Gastroesophageal sphincter (tissue), 4 donors: ENCODE measurements around the gene POLR2M. TPM values are rescaled to one million over a fixed set of nuclear protein-coding genes. Genes with fewer than 3 reads are reported as not detected.

Experiments used
- ATAC-seq: fragments of 150-250 bp; one replicate; pipeline ENCODE4 v1.9.1; 2016; ENCODE audit warnings: mild to moderate bottlenecking, moderate library complexity
- H3K27ac ChIP-seq, 4 donors: fragments of 200-600 bp; sonication (generic) in 3 of 4; 1 replicate in 3 of 4; 2 replicates in 1 of 4; pipeline ENCODE4 v1.5.1; 2016 to 2019
- H3K27me3 ChIP-seq: fragments of 200-600 bp; sonication (generic); one replicate; pipeline ENCODE4 v1.5.1; 2019
- H3K36me3 ChIP-seq, 2 donors: fragments of 200-600 bp; sonication (generic); one replicate each; pipeline ENCODE4 v1.5.1; 2019; ENCODE audit warnings: control low read depth in 1 of 2
- H3K4me1 ChIP-seq, 3 donors: fragments of 200-600 bp; sonication (generic); 1 replicate in 2 of 3; 2 replicates in 1 of 3; pipeline ENCODE4 v1.5.1; 2016 to 2019; ENCODE audit warnings: control low read depth in 2 of 3
- H3K4me3 ChIP-seq, 2 donors: fragments of 200-600 bp; sonication (generic); one replicate each; pipeline ENCODE4 v1.5.1; 2019; ENCODE audit warnings: mild to moderate bottlenecking in 1 of 2, moderate library complexity in 1 of 2
- H3K9me3 ChIP-seq, 3 donors: fragments of 200-600 bp; sonication (generic); one replicate each; pipeline ENCODE4 v1.5.1; 2017 to 2019; ENCODE audit warnings: control low read depth in 2 of 3
- EP300 ChIP-seq: sonication (generic); formaldehyde crosslinking; IDR thresholded peaks from one replicate; pipeline ENCODE4 v1.6.1; 2017; ENCODE audit warnings: antibody characterized with exemption, mild to moderate bottlenecking
- POLR2A ChIP-seq, 2 donors: fragments of 450-650 bp; IDR thresholded peaks; one replicate each; pipeline ENCODE4 v1.6.1; 2017; ENCODE audit warnings: antibody characterized with exemption in 2 of 2, mild to moderate bottlenecking in 2 of 2, moderate library complexity in 1 of 2
- POLR2AphosphoS5 ChIP-seq: sonication (generic); formaldehyde crosslinking; IDR thresholded peaks from one replicate; pipeline ENCODE4 v1.6.1; 2017; ENCODE audit warnings: antibody characterized with exemption
- WGBS, 2 donors: methylation state at CpG; one replicate each; pipeline ENCODE4 v1.1.5; 2018; ENCODE audit warnings: low coverage in 1 of 2; 5-methylcytosine and 5-hydroxymethylcytosine counted together
- total RNA-seq, 4 donors: library from RNA; depleted of rRNA; stranded (reverse); fragments of >200 nt; gene quantifications; one replicate each; pipeline ENCODE4 v1.1.0, GENCODE V29; 2016
- TF ChIP-seq, protein P1 (sequence below), 4 experiments: fragments of 200-600 bp in 2 of 4; fragments of 450-650 bp in 2 of 4; sonication (generic) in 1 of 4; IDR thresholded peaks; one replicate each; pipeline ENCODE4 v1.5.1; 2017 to 2019; ENCODE audit warnings: antibody characterized with exemption in 4 of 4, mild to moderate bottlenecking in 2 of 4, moderate library complexity in 2 of 4

The POLR2M gene
- total RNA-seq, 4 donors from 2014 or later, result 47.3 to 80.5 (median 59.0) TPM

DNA sequence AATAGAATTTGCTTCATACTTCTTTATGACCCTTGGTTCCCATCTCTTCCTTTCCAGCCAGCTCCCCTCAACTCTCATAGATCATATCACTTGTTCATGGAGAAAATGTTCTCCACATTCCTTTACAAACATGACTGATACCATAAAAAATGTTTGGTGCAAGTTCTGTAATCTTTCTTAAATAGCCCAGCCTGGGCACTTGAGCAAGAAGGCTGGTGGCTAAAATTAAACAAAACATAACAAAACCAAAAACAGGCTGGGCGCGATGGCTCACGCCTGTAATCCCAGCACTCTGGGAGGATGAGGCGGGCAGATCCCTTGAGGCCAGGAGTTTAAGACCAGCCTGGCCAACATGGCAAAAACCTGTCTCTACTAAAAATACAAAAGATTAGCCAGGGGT, 8.9 kb upstream of the POLR2M start:
- WGBS, 2 donors, result 96% methylated on average over 4 of the region's 4 CpGs; no CpG with 5 or more reads in 1 of the 2 donors
- H3K4me1 ChIP-seq, result peaks cover 0 to 8% (median 0%) of the 10 kb centered on the region in 3 donors
- no peaks in the 10 kb centered on the region for H3K36me3 ChIP-seq
- no peaks in the 10 kb centered on the region for H3K27me3 ChIP-seq
- no peak overlapping the region for H3K27ac ChIP-seq
- no peak for TF ChIP-seq POLR2A (IDR thresholded peaks at IDR 0.05)
- TF ChIP-seq POLR2AphosphoS5, result no peak
- TF ChIP-seq, protein P1, sequence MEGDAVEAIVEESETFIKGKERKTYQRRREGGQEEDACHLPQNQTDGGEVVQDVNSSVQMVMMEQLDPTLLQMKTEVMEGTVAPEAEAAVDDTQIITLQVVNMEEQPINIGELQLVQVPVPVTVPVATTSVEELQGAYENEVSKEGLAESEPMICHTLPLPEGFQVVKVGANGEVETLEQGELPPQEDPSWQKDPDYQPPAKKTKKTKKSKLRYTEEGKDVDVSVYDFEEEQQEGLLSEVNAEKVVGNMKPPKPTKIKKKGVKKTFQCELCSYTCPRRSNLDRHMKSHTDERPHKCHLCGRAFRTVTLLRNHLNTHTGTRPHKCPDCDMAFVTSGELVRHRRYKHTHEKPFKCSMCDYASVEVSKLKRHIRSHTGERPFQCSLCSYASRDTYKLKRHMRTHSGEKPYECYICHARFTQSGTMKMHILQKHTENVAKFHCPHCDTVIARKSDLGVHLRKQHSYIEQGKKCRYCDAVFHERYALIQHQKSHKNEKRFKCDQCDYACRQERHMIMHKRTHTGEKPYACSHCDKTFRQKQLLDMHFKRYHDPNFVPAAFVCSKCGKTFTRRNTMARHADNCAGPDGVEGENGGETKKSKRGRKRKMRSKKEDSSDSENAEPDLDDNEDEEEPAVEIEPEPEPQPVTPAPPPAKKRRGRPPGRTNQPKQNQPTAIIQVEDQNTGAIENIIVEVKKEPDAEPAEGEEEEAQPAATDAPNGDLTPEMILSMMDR (IDR thresholded peaks at IDR 0.05), result no peak
- TF ChIP-seq EP300, result no peak
- no peak overlapping the region for H3K4me3 ChIP-seq
- H3K9me3 ChIP-seq, result no peaks in the 10 kb centered on the region
- no peak for ATAC-seq

GRCh38 chr15:57698243-57698642, 8.3 kb upstream of the POLR2M start:
- ATAC-seq, result no peak
- H3K27ac ChIP-seq, result no peak overlapping the region
- no peak for TF ChIP-seq POLR2AphosphoS5
- no peaks in the 10 kb centered on the region for H3K27me3 ChIP-seq
- no peaks in the 10 kb centered on the region for H3K36me3 ChIP-seq
- no peaks in the 10 kb centered on the region for H3K9me3 ChIP-seq
- peaks cover 0 to 2% (median 0%) of the 10 kb centered on the region in 3 donors for H3K4me1 ChIP-seq
- no peak overlapping the region for H3K4me3 ChIP-seq

DNA sequence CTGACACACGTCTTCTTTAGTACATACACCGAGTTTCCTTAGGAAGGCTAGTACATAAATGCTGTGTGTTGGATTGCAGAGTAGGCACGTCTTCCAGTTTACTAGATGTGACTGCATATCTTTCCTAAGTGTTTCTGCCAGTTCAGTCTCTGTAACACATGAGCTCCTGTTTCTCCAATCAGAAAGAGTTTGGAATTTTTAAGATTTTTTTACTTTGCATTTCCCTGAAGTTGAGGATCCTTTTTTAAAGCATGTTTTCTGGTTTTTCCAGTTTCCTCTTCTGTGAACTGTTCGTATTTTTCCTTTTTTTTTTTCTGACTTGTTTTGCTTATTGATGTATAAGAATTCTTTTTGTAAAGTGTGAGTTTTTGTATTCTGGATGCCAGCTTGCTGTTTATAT, 7.5 kb upstream of the POLR2M start:
- Histone ChIP-seq H3K27me3 (no peaks in the 10 kb centered on the region), H3K27ac (no peak overlapping the region), H3K4me1 (no peaks in the 10 kb centered on the region), H3K9me3 (no peaks in the 10 kb centered on the region), H3K36me3 (no peaks in the 10 kb centered on the region), H3K4me3 (no peak overlapping the region)
- no peak for ATAC-seq
- 83 to 89% methylated on average over 4 of the region's 4 CpGs for WGBS, 2 donors
- TF ChIP-seq, protein P1 (IDR thresholded peaks at IDR 0.05), result no peak

GRCh38 chr15:57703387-57703786, 3.1 kb upstream of the POLR2M start:
- no peak overlapping the region for H3K27ac ChIP-seq
- WGBS, 2 donors, result 13 to 18% methylated on average over 2 of the region's 2 CpGs
- H3K9me3 ChIP-seq, result no peaks in the 10 kb centered on the region
- ATAC-seq, result no peak
- H3K4me3 ChIP-seq, result no peak overlapping the region
- no peaks in the 10 kb centered on the region for H3K36me3 ChIP-seq
- TF ChIP-seq POLR2A (IDR thresholded peaks at IDR 0.05) (no peak), POLR2AphosphoS5 (no peak), EP300 (no peak)
- TF ChIP-seq, protein P1 (IDR thresholded peaks at IDR 0.05), result no peak
- peaks cover 0 to 12% (median 3%) of the 10 kb centered on the region in 3 donors for H3K4me1 ChIP-seq
- no peaks in the 10 kb centered on the region for H3K27me3 ChIP-seq

DNA sequence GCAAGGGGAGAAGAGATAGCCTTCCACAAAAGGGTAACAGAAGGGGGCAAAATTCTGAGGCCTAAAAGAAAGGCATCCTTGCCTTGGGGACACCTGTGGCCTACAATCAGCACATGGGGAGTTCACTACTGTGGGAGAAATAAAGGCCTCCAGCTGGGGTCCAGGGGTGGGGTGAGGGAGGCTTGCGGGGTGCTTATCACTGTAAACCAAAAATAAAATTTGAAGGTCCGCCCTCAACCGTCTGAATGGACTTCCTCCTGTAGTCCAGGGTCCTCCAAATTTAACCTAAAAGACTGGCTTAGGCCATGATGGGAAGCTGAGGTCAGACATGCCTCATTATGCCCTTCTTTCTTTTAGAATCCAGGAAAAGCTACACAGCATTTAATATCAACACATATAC, 2.1 kb upstream of the POLR2M start:
- TF ChIP-seq POLR2A (IDR thresholded peaks at IDR 0.05) (no peak), POLR2AphosphoS5 (no peak), EP300 (no peak)
- TF ChIP-seq, protein P1 (IDR thresholded peaks at IDR 0.05), result no peak
- H3K27ac ChIP-seq, result no peak overlapping the region
- no peaks in the 10 kb centered on the region for H3K9me3 ChIP-seq
- H3K27me3 ChIP-seq, result no peaks in the 10 kb centered on the region
- H3K36me3 ChIP-seq, result peaks cover 0 to 6% of the 10 kb centered on the region in 2 donors
- H3K4me1 ChIP-seq, result peaks cover 0 to 22% (median 8%) of the 10 kb centered on the region in 3 donors
- no peak overlapping the region for H3K4me3 ChIP-seq
- ATAC-seq, result no peak
- WGBS, 2 donors, result 90 to 91% methylated on average over 3 of the region's 3 CpGs
